ENCODE measurements around the gene TIMM50. TPM values are rescaled to one million over a fixed set of nuclear protein-coding genes. Genes with fewer than 3 reads are reported as not detected.
"Not testable (repeated sequence)": the region's sequence is repeated elsewhere in the genome, so short reads cannot be mapped to it uniquely, and the experiment has no call there.

TIMM50 gene
- total RNA-seq, 2 experiments from 2014 or later: 83.1 to 86.7 TPM

GRCh38 chr19:39445196-39446111, 35.2 kb upstream of the TIMM50 start, which contains the start of gene SUPT5H:
Gene SUPT5H (plus strand): TSS chr19:39445582. CDS start chr19:39445891, 309 bp downstream.
- Mint-ChIP-seq H3K4me1 (ENCODE audit: low read depth) (peaks cover 47% of the 10 kb centered on the region), H3K36me3 (peaks cover 40% of the 10 kb centered on the region), H3K27ac (peak within 1 kb of the TSS; percentile 99), H3K27me3 (no peaks in the 10 kb centered on the region), H3K9me3 (no peaks in the 10 kb centered on the region), H3K4me3 (peak within 1 kb of the TSS; percentile 98)
- POLR2A ChIA-PET: interaction anchor here (0.7 to 6.1 kb wide), 10 partner anchors 10 to 101 kb away, joined by 3 to 117 read pairs (median 4); partner anchors contain the start of gene RPS16
- intact Hi-C loops (cut with micrococcal nuclease): loop anchor here (1.0 to 2.0 kb wide), 7 partner anchors 9 to 233 kb away; partner anchors contain the start of genes MED29, PAF1, PLEKHG2 and TIMM50
- CTCF ChIA-PET: interaction anchor here (0.6 to 2.0 kb wide), 7 partner anchors 10 to 107 kb away, joined by 3 to 8 read pairs (median 3); partner anchors contain the start of genes PLEKHG2 and RPS16
- DNase-seq: peak; percentile 99

GRCh38 chr19:39446365-39447084, 34.1 kb upstream of the TIMM50 start:
- Mint-ChIP-seq H3K36me3 (peaks cover 42% of the 10 kb centered on the region), H3K4me3 (peak overlapping the region; percentile 98), H3K27me3 (no peaks in the 10 kb centered on the region), H3K9me3 (no peaks in the 10 kb centered on the region), H3K4me1 (ENCODE audit: low read depth) (peaks cover 51% of the 10 kb centered on the region), H3K27ac (peak overlapping the region; percentile 99)
- intact Hi-C loops (cut with micrococcal nuclease): loop anchor here (1.0 kb wide), 1 partner anchor 137 kb away; no protein-coding TSS in a partner anchor
- no peak for DNase-seq
- POLR2A ChIA-PET: interaction anchor here (0.7 to 6.1 kb wide), 7 partner anchors 11 to 93 kb away, joined by 3 to 117 read pairs (median 3); partner anchors contain the start of genes DLL3 and RPS16
- CTCF ChIA-PET: interaction anchor here (0.6 to 2.2 kb wide), 6 partner anchors 11 to 333 kb away, joined by 3 to 8 read pairs (median 5); partner anchors contain the start of genes EID2, PLEKHG2 and RPS16

- Mint-ChIP-seq H3K27me3 (no peaks in the 10 kb centered on the region), H3K4me3 (peak overlapping the region; percentile 98), H3K4me1 (ENCODE audit: low read depth) (peaks cover 64% of the 10 kb centered on the region), H3K36me3 (peaks cover 58% of the 10 kb centered on the region), H3K9me3 (no peaks in the 10 kb centered on the region), H3K27ac (peak overlapping the region; percentile 99)
- DNase-seq: peak; percentile 77
- intact Hi-C loops (cut with micrococcal nuclease): no loop called here
- ChIA-PET CTCF (interaction anchor here (0.6 to 2.2 kb wide), 4 partner anchors 27 to 324 kb away, joined by 3 to 8 read pairs (median 4); no protein-coding TSS in a partner anchor), POLR2A (interaction anchor here (0.8 to 6.1 kb wide), 3 partner anchors 13 to 135 kb away, joined by 3 to 117 read pairs (median 3); partner anchors contain the start of gene RPS16)
Observed at GRCh38 chr19:39448271-39448670, 32.4 kb upstream of the TIMM50 start.

- Mint-ChIP-seq H3K4me1 (ENCODE audit: low read depth) (peaks cover 65% of the 10 kb centered on the region), H3K36me3 (peaks cover 60% of the 10 kb centered on the region), H3K27ac (peak overlapping the region; percentile 99), H3K9me3 (no peaks in the 10 kb centered on the region), H3K4me3 (peak overlapping the region; percentile 64), H3K27me3 (no peaks in the 10 kb centered on the region)
- DNase-seq: peak; percentile 60
- intact Hi-C loops (cut with micrococcal nuclease): no loop called here
- ChIA-PET CTCF (interaction anchor here (1.0 to 1.6 kb wide), 2 partner anchors 26 to 223 kb away, joined by 3 to 6 read pairs; no protein-coding TSS in a partner anchor), POLR2A (interaction anchor here (0.7 to 6.1 kb wide), 3 partner anchors 13 to 48 kb away, joined by 3 to 117 read pairs (median 3); partner anchors contain the start of gene RPS16)
Observed at GRCh38 chr19:39449116-39449797, 31.4 kb upstream of the TIMM50 start.

- H3K4me1 Mint-ChIP-seq (ENCODE audit: low read depth): peaks cover 64% of the 10 kb centered on the region
- H3K27me3 Mint-ChIP-seq; POLR2A ChIA-PET; H3K4me3 Mint-ChIP-seq; H3K9me3 Mint-ChIP-seq; intact Hi-C loops (cut with micrococcal nuclease); DNase-seq; CTCF ChIA-PET: not testable (repeated sequence)
- peak overlapping the region; percentile 73 for H3K27ac Mint-ChIP-seq
- peaks cover 54% of the 10 kb centered on the region for H3K36me3 Mint-ChIP-seq
Observed at GRCh38 chr19:39451257-39451656, 29.4 kb upstream of the TIMM50 start.

GRCh38 chr19:39463403-39463802, 17.2 kb upstream of the TIMM50 start:
- H3K4me3 Mint-ChIP-seq: no peak overlapping the region
- ChIA-PET POLR2A (interaction anchor here (1.0 kb wide), 1 partner anchor 17 kb away, joined by 3 read pairs; no protein-coding TSS in a partner anchor), CTCF (interaction anchor here (1.1 to 1.4 kb wide), 3 partner anchors 11 to 34 kb away, joined by 3 to 6 read pairs (median 4); no protein-coding TSS in a partner anchor)
- intact Hi-C loops (cut with micrococcal nuclease): no loop called here
- H3K4me1 Mint-ChIP-seq (ENCODE audit: low read depth): no peaks in the 10 kb centered on the region
- no peak overlapping the region for H3K27ac Mint-ChIP-seq
- no peaks in the 10 kb centered on the region for H3K9me3 Mint-ChIP-seq
- H3K36me3 Mint-ChIP-seq: peaks cover 58% of the 10 kb centered on the region
- no peaks in the 10 kb centered on the region for H3K27me3 Mint-ChIP-seq
- no peak for DNase-seq

- Mint-ChIP-seq H3K36me3 (peaks cover 61% of the 10 kb centered on the region), H3K9me3 (no peaks in the 10 kb centered on the region), H3K27ac (no peak overlapping the region), H3K27me3 (no peaks in the 10 kb centered on the region), H3K4me3 (no peak overlapping the region), H3K4me1 (ENCODE audit: low read depth) (peaks cover 17% of the 10 kb centered on the region)
- intact Hi-C loops (cut with micrococcal nuclease): no loop called here
- DNase-seq: no peak
- ChIA-PET CTCF (interaction anchor here (2.0 kb wide), 1 partner anchor 8 kb away, joined by 9 read pairs; no protein-coding TSS in a partner anchor), POLR2A (no interaction called here)
Observed at GRCh38 chr19:39465956-39466747, 14.5 kb upstream of the TIMM50 start.

- Mint-ChIP-seq H3K27ac (peak overlapping the region; percentile 38), H3K4me3 (no peak overlapping the region), H3K27me3 (no peaks in the 10 kb centered on the region), H3K9me3 (no peaks in the 10 kb centered on the region), H3K4me1 (ENCODE audit: low read depth) (peaks cover 25% of the 10 kb centered on the region), H3K36me3 (peaks cover 65% of the 10 kb centered on the region)
- intact Hi-C loops (cut with micrococcal nuclease): no loop called here
- ChIA-PET CTCF (interaction anchor here (1.6 kb wide), 1 partner anchor 31 kb away, joined by 4 read pairs; the partner anchor contains the start of gene DLL3), POLR2A (interaction anchor here (1.1 kb wide), 1 partner anchor 23 kb away, joined by 3 read pairs; the partner anchor contains the start of gene SUPT5H)
- no peak for DNase-seq
Observed at GRCh38 chr19:39467941-39468340, 12.7 kb upstream of the TIMM50 start.

- H3K27me3 Mint-ChIP-seq: no peaks in the 10 kb centered on the region
- POLR2A ChIA-PET: no interaction called here
- H3K4me3 Mint-ChIP-seq: no peak overlapping the region
- intact Hi-C loops (cut with micrococcal nuclease): no loop called here
- no peak for DNase-seq
- H3K9me3 Mint-ChIP-seq: no peaks in the 10 kb centered on the region
- H3K27ac Mint-ChIP-seq: no peak overlapping the region
- H3K4me1 Mint-ChIP-seq (ENCODE audit: low read depth): peaks cover 25% of the 10 kb centered on the region
- CTCF ChIA-PET: interaction anchor here (0.8 kb wide), 1 partner anchor 9 kb away, joined by 4 read pairs; no protein-coding TSS in a partner anchor
- peaks cover 58% of the 10 kb centered on the region for H3K36me3 Mint-ChIP-seq
Observed at GRCh38 chr19:39469036-39469435, 11.6 kb upstream of the TIMM50 start.

- Mint-ChIP-seq H3K4me3 (no peak overlapping the region), H3K27ac (peak overlapping the region; percentile 35), H3K9me3 (no peaks in the 10 kb centered on the region), H3K27me3 (no peaks in the 10 kb centered on the region), H3K4me1 (ENCODE audit: low read depth) (peaks cover 25% of the 10 kb centered on the region), H3K36me3 (peaks cover 62% of the 10 kb centered on the region)
- ChIA-PET CTCF (interaction anchor here (0.8 kb wide), 1 partner anchor 9 kb away, joined by 4 read pairs; no protein-coding TSS in a partner anchor), POLR2A (no interaction called here)
- no peak for DNase-seq
- intact Hi-C loops (cut with micrococcal nuclease): no loop called here
Observed at GRCh38 chr19:39469567-39469966, 11.1 kb upstream of the TIMM50 start.

All from activated CD4-positive, alpha-beta memory T cell treated with anti-CD3 and anti-CD28 coated beads for 36 hours (primary cell).